ENCODE measurements around the gene FKBP8. TPM values are rescaled to one million over a fixed set of nuclear protein-coding genes. Genes with fewer than 3 reads are reported as not detected.
"Not testable (repeated sequence)": the region's sequence is repeated elsewhere in the genome, so short reads cannot be mapped to it uniquely, and the experiment has no call there.

FKBP8 gene
- total RNA-seq, 1 experiment from 2014 or later = 374 TPM

DNA sequence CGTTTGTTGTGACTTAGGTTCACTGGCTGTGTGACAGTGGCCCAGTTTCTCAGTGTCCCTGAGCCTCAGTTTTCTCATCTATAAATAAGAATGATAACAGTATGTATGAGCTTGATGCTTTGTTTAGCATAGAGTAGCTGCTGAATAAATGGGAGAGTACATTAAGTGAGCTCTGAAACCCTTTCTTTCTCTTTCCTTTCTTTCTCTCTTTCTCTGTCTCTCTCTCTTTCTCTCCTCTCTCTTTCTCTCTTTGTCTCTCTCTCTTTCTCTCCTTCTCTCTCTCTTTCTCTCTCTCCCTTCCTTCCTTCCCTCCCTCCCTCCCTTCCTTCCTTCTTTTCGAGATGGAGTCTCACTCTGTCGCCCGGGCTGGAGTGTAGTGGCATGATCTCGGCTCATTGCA is 16.3 kb upstream of the FKBP8 start:
- no peak for DNase-seq (ENCODE audit: low read depth)

GRCh38 chr19:18558604-18559003 is 15.2 kb upstream of the FKBP8 start:
- no peak for DNase-seq (ENCODE audit: low read depth)

GRCh38 chr19:18558202-18558555 is 14.8 kb upstream of the FKBP8 start:
- no peak for DNase-seq (ENCODE audit: low read depth)

GRCh38 chr19:18557411-18558201 is 14.2 kb upstream of the FKBP8 start, which contains the start of gene KXD1:
Gene KXD1 (plus strand): TSS chr19:18557870. CDS start chr19:18562057, 4,187 bp downstream.
- DNase-seq (ENCODE audit: low read depth) = peak; percentile 98

DNA sequence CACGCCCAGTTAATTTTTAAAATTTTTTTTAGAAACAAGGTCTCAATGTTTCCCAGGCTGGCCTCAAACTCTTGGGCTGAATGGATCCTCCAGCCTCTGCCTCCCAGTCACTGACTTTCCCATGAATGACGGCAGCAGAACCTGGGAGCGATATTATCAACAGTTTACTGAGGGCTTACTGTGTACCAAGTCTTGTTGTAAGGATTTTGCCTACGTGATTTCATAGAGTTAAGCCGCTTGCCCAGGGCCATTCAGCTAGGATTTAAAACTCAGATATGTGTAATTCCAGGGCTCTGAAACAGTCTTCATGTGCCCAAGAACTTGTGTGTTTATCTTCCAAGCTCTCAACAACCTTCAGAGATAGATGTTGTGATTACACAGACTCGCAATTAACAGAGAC is 8.3 kb upstream of the FKBP8 start:
- no peak for DNase-seq (ENCODE audit: low read depth)

DNA sequence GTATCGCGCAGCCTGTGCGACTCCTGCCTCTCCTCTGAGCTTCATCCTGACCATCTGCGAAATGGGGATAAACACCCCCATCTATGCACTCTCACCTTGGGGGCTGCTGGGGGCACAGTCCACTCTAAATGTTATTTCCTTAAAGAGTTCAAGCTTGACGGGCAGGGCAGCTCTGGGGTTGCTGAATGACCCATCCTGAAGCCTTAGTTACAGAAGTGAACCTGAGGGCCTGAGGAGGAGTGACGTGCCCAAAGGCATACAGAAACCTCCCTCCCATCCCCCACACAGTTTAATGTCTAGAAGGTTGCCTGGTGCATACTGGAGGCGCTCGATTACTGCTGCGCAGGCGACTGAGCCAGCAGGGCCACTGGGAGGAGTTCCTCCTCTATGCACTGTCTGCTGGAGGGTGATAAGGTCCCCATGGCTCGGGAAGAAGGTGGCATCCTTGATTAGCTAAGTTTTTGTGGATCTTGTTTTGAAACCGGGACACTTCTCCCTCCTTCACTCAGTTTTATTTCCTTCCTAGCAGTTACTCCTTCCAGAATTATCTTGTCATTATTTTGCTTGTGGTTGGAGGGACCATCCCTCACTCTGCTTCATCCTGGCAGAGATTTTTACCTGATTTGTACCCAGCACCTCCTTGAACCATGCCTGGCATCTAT is 572 bp upstream of the FKBP8 start:
- peak; percentile 38 for DNase-seq (ENCODE audit: low read depth)

GRCh38 chr19:18541992-18542940 is 1.1 kb downstream of the FKBP8 start:
- DNase-seq (ENCODE audit: low read depth) = no peak

GRCh38 chr19:18541258-18541991 is 1.9 kb downstream of the FKBP8 start:
- peak; percentile 47 for DNase-seq (ENCODE audit: low read depth)

GRCh38 chr19:18540200-18540599 is 3.2 kb downstream of the FKBP8 start:
- not testable (repeated sequence) for DNase-seq (ENCODE audit: low read depth)

- DNase-seq (ENCODE audit: low read depth) = no peak
Observed at GRCh38 chr19:18539372-18539771, 4.0 kb downstream of the FKBP8 start.

- no peak for DNase-seq (ENCODE audit: low read depth)
Observed at GRCh38 chr19:18538115-18538514, 5.3 kb downstream of the FKBP8 start.

DNA sequence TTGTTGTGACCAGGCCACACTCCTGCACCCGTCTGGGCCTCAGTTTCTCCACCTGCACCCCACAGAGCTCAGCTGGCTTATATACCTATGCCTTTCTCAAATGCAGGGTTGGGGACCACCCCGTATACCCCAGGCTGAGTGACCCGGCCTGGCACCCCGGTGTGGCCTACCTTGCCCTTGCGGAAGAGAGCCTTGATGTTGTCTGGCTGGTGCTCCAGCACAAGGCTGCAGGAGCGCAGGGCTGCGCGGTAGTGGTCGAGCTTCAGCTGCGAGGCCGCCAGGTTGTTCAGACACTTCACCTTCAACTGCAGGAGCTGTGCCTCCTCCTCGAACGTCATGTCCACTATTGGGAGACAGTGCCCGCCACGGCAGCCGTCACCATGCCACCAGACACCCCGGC is 5.9 kb downstream of the FKBP8 start:
- DNase-seq (ENCODE audit: low read depth) = no peak

DNA sequence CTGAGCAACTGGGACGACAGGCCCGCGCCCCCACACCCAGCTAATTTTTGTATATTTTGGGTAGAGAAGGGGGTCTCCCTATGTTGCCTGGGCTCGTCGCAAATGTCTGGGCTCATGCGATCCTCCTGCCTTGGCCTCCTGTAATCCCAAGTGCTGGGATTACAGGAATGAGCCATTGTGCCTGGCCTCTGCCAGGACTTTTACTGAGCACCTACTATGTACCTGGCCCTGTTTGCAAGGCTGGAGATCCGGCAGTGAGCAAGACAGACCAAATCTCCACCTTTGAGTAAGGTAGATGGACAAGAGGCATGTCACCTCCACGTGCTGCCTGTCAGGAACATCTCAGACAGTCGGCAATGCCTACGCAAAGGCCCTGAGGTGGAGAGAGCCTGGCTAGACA is 6.9 kb downstream of the FKBP8 start:
- no peak for DNase-seq (ENCODE audit: low read depth)

DNA sequence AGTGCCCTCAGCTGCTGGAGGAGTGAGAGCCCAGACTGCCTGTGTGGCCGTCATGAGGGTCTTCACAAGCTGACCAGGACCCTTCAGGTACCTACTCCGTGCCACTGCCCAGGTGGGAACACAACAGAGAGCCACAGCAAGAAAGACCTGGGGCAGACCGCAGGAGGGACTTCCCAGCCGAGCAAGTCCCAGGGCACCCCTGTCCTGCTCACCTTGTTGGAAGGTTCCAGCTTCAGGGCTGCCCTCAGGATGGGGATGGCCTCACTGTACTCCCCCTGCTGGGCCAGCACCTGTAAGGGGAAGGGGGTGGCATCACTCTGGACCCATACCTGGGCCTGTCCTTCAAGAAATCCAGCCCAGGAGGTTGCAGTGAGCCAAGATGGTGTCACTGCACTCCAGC is 10.3 kb downstream of the FKBP8 start:
- no peak for DNase-seq (ENCODE audit: low read depth)

DNA sequence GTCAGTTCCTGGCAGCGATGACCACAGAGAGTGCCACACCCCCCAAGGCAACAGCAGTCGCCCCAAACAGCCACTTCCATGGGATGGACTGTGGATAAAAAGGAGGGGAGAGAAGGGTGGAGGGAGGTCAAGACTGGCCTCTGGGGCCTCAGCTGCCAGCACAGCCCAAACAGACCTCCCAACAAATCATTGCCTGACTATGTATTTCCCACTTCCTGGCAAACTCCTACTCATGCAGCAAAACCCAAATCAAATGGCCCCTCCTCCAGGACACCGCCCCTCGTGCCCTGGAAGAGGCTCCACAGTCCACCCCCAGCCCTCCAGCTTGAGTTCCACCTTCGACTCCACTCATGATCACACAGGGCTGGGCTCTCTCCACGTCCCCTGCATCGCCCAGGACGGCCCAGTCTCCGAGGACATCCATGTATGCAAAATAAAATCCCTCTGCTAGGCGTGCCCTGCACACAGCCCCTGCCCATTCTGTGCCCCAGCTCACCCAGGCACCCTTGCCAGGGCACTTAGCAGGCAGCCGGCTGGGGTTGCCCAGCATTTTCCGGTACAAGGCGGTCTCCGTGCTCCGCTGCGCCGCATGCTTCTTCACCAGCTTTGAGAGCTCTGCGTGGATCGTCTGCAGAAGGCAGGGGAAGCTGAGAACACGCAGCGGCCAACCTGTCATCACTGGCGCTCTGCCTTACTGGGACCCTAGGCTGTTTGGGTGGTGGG is 11.0 kb downstream of the FKBP8 start:
- DNase-seq (ENCODE audit: low read depth) = no peak

GRCh38 chr19:18531485-18531884 is 11.9 kb downstream of the FKBP8 start:
- DNase-seq (ENCODE audit: low read depth) = no peak

DNA sequence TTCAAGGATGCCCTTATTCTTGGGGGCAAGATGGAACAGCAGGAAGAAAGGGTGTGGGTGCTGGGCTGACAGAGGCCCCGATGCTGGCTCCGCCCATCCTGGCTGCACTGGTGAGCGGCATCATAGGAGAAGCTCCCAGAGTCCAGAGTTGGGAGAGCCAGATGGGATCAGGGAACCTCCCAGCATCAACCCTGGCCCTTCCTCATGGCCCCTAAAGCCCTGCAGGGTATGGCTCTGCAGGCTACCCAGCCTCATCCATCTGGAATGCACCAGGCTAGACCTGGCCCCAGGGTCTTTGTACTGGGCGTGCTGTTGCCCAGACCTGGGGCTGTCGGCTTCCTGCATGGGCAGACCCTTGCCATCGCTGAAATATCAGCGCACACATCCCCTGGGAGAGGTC is 13.6 kb downstream of the FKBP8 start:
- DNase-seq (ENCODE audit: low read depth) = no peak

- DNase-seq (ENCODE audit: low read depth) = no peak
Observed at GRCh38 chr19:18526316-18526715, 17.1 kb downstream of the FKBP8 start.

GRCh38 chr19:18523841-18524240 is 19.5 kb downstream of the FKBP8 start:
- DNase-seq (ENCODE audit: low read depth) = no peak

DNA sequence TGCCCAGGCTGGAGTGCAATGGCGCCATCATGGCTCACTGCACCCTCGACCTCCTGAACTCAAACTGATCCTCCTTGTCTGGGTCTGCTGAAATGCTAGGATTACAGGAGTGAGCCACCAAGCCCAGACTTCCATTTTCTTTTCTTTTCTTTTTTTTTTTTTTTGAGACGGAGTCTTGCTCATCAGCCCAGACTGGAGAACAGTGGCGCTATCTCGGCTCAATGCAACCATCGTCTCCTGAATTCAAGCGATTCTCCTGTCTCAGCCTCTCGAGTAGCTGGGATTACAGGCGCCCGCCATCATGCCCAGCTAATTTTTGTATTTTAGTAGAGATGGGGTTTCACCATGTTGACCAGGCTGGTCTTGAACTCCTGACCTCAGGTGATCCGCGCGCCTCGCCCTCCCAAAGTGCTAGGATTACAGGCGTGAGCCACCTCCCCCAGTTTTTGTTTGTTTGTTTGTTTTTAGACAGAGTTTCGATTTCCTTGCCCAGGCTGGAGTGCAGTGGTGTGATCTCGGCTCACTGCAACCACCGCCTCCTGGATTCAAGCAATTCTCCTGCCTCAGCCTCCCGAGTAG is 20.4 kb downstream of the FKBP8 start:
- not testable (repeated sequence) for DNase-seq (ENCODE audit: low read depth)

All from LHCN-M2 (cell line).